ENCODE results near the gene IFT25. TPM values are rescaled to one million over a fixed set of nuclear protein-coding genes. Genes with fewer than 3 reads are reported as not detected.

Gene IFT25
- total and polyA plus RNA-seq, 2 of the 13 experiments (the other 11 are each of a cell fraction or from before 2014, with no cell fraction given), result 19.7 to 48.0 TPM

- TF ChIP-seq ZBTB42 (CRISPR knock-in tag; IDR thresholded peaks at IDR 0.05) (peak; percentile 14; the same call in 1 of the 2 replicates), ZNF605 (CRISPR knock-in tag; IDR thresholded peaks at IDR 0.05) (peak; percentile 72), GABPB1 (CRISPR knock-in tag; IDR thresholded peaks at IDR 0.05) (peak; percentile 61), ZNF317 (CRISPR knock-in tag; IDR thresholded peaks at IDR 0.05) (0 out of 2 replicates have a peak, but pooled peaks have one; percentile 20), THAP11 (CRISPR knock-in tag; IDR thresholded peaks at IDR 0.05) (peak; percentile 58; the same call in 1 of the 2 replicates), AGO1 (IDR thresholded peaks at IDR 0.05; ENCODE audit: low read depth, low read length, poor library complexity, severe bottlenecking) (no peak), ZNF615 (CRISPR knock-in tag; IDR thresholded peaks at IDR 0.05; ENCODE audit: borderline replicate concordance) (0 out of 2 replicates have a peak, but pooled peaks have one; percentile 80), PHF20 (CRISPR knock-in tag; IDR thresholded peaks at IDR 0.05) (peak; percentile 38; the same call in 1 of the 2 replicates), POLR2A (IDR thresholded peaks at IDR 0.05; ENCODE audit: insufficient read depth in 1 of 2, low read depth in 2 of 2, low read length in 2 of 2) (peak; percentile 57 to 73; a peak in 3 of 4 replicates), NCOR1 (IDR thresholded peaks at IDR 0.05; ENCODE audit: borderline replicate concordance, low read length) (0 out of 2 replicates have a peak, but pooled peaks have one; percentile 40), BRF2 (CRISPR knock-in tag; IDR thresholded peaks at IDR 0.05) (no peak), AHDC1 (CRISPR knock-in tag; IDR thresholded peaks at IDR 0.05; ENCODE audit: borderline replicate concordance) (peak; percentile 35; the same call in 1 of the 2 replicates), ZNF451 (CRISPR knock-in tag; IDR thresholded peaks at IDR 0.05) (0 out of 2 replicates have a peak, but pooled peaks have one; percentile 45), ZNF556 (CRISPR knock-in tag; IDR thresholded peaks at IDR 0.05; ENCODE audit: borderline replicate concordance) (peak; percentile 100), ZNF580 (CRISPR knock-in tag; IDR thresholded peaks at IDR 0.05; ENCODE audit: borderline replicate concordance, low read depth) (0 out of 2 replicates have a peak, but pooled peaks have one; percentile 31), POLR2G (IDR thresholded peaks at IDR 0.05; ENCODE audit: low read depth, low read length) (peak; percentile 79), MBNL3 (CRISPR knock-in tag; conservative IDR thresholded peaks at IDR 0.05) (no peak), ZSCAN22 (CRISPR knock-in tag; IDR thresholded peaks at IDR 0.05) (no peak), GTF2F1 (IDR thresholded peaks at IDR 0.05; ENCODE audit: low read length) (no peak), KDM2A (CRISPR knock-in tag; IDR thresholded peaks at IDR 0.05; ENCODE audit: borderline replicate concordance, low read depth) (peak; percentile 40; the same call in 1 of the 2 replicates)
These were observed 36.7 kb upstream of the IFT25 start (continued) for GRCh38 chr1:53982034-53982762.

Measured in HepG2 (cell line).